ENCODE results near the gene EIF5AL1. TPM values are rescaled to one million over a fixed set of nuclear protein-coding genes. Genes with fewer than 3 reads are reported as not detected.
"Not testable (repeated sequence)": the region's sequence is repeated elsewhere in the genome, so short reads cannot be mapped to it uniquely, and the experiment has no call there.

EIF5AL1 gene
- total and polyA plus RNA-seq, 2 donors (not counting 1 experiment from before 2014, with no cell fraction given), result 0.33 to 2.0 TPM

DNA sequence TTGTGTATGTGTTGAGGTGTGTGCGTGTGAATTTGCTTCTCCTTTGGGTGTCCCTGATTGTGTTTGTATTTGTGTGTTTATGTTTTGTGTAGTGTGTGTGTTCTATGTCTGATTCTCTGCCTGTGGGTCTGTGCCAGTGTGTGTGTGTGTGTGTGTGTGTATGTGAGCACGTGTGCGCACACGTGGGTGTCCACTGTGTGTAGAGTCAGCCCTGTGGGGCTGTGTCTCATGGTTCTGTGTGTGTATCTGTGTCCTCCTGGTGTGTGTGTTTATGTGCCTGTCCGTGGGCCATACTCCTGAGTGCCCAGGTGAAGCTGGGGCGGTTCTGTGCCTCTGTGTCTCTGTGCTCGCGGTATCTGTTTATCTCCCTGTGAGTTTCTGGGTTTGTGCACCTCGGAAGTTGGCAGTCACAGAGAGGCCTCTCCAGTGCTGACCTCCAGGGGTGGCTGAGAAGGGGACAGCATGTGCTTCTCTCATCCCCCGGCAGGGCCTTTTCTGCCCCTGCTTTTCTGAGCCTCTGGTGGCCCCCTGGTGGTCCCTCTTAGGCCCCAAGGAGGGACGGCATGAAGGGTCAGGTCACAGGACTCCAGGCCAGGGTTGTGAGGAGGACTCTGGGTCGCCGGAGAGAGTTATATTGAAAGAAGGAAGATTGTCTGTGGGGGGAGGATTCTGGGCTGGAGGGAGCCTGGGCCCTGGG is 11.0 kb downstream of the EIF5AL1 start:
- H3K4me2 ChIP-seq (ENCODE audit: extremely low read depth, insufficient read depth, low read length); H3K36me3 ChIP-seq (ENCODE audit: control insufficient read depth, insufficient read depth, low read length); H3K9me3 ChIP-seq (ENCODE audit: control insufficient read depth, insufficient read depth, low read depth, low read length); H3K9ac ChIP-seq (ENCODE audit: insufficient read depth, low read length); H3K79me2 ChIP-seq (ENCODE audit: control insufficient read depth, insufficient read depth, low read length); H3K4me1 ChIP-seq (ENCODE audit: control insufficient read depth, extremely low read depth, insufficient read depth, low read length); DNase-seq (ENCODE audit: low read depth in 2 of 2); H4K20me1 ChIP-seq (ENCODE audit: control insufficient read depth, extremely low read depth, insufficient read depth, low read length); H2AFZ ChIP-seq (ENCODE audit: low read length); H3K27me3 ChIP-seq (ENCODE audit: control insufficient read depth, insufficient read depth, low read length); H3K27ac ChIP-seq (ENCODE audit: insufficient read depth, low read length); H3K4me3 ChIP-seq (replicated peaks in 1 of 4; ENCODE audit: control extremely low read depth in 1 of 4, insufficient read depth in 1 of 4, low read depth in 3 of 4, low read length in 4 of 4): not testable (repeated sequence)

DNA sequence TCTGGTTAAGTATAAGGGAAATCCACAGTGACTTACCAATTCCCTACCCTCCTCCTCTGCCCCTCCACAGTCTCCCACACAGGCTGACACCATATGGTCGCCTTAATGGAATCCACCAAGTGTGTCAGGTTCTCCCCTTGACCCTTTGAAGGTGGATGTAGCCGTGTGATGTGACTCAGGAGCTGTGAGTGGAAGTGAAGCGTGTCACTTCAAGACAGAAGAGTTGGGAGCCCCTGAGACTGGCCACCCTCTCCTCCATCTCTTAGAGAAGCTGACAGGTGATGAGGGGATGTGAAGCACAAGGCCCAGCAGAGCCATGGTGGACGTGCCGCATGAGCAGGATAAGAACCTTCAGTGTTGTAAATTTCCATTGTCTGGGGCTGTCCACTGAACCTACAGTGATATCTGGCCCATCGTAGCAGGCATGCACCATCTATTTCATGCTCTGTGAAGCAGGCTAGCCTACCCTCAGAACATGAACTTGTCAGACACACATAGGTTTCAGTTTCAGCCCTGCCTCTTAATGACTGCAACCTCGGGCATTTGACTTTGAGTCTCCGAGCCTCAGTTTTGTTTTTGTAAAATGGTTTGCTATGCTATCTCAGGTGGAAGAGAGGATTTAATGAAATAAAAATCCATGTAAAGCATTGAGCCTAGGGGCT is 12.8 kb downstream of the EIF5AL1 start:
- not testable (repeated sequence) for H3K36me3 ChIP-seq (ENCODE audit: control insufficient read depth, insufficient read depth, low read length)

DNA sequence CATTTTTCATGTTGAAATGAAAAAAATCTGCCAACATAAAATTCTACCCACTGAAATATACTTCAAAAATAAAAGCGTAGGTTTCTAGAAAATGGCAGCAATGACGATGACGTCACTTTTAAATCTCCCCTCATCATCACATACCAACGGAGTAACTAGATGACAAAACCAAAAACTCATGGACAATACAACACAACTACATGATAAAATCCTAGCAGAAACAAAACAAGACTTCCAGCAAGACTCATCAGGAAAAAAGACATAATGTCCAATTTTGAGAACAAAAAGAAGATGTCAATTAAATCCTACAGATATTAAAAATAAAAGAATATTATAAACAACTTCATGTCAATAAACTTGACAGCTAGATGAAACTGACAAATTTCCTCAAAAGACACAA is 15.9 kb downstream of the EIF5AL1 start:
- not testable (repeated sequence) for H3K79me2 ChIP-seq (ENCODE audit: control insufficient read depth, insufficient read depth, low read length); H3K9me3 ChIP-seq (ENCODE audit: control insufficient read depth, insufficient read depth, low read depth, low read length); H2AFZ ChIP-seq (ENCODE audit: low read length); H3K4me1 ChIP-seq (ENCODE audit: control insufficient read depth, extremely low read depth, insufficient read depth, low read length); H4K20me1 ChIP-seq (ENCODE audit: control insufficient read depth, extremely low read depth, insufficient read depth, low read length); H3K9ac ChIP-seq (ENCODE audit: insufficient read depth, low read length); H3K4me3 ChIP-seq (replicated peaks in 1 of 4; ENCODE audit: control extremely low read depth in 1 of 4, insufficient read depth in 1 of 4, low read depth in 3 of 4, low read length in 4 of 4); H3K27me3 ChIP-seq (ENCODE audit: control insufficient read depth, insufficient read depth, low read length); H3K36me3 ChIP-seq (ENCODE audit: control insufficient read depth, insufficient read depth, low read length); H3K4me2 ChIP-seq (ENCODE audit: extremely low read depth, insufficient read depth, low read length); DNase-seq (ENCODE audit: low read depth in 2 of 2); H3K27ac ChIP-seq (ENCODE audit: insufficient read depth, low read length)

More for the DNA sequence above, 12.8 kb downstream of the EIF5AL1 start:
- DNase-seq (ENCODE audit: low read depth in 2 of 2); H3K4me3 ChIP-seq (replicated peaks in 1 of 4; ENCODE audit: control extremely low read depth in 1 of 4, insufficient read depth in 1 of 4, low read depth in 3 of 4, low read length in 4 of 4); H3K79me2 ChIP-seq (ENCODE audit: control insufficient read depth, insufficient read depth, low read length); H3K4me1 ChIP-seq (ENCODE audit: control insufficient read depth, extremely low read depth, insufficient read depth, low read length); H3K4me2 ChIP-seq (ENCODE audit: extremely low read depth, insufficient read depth, low read length); H3K9ac ChIP-seq (ENCODE audit: insufficient read depth, low read length); H3K27ac ChIP-seq (ENCODE audit: insufficient read depth, low read length); H3K27me3 ChIP-seq (ENCODE audit: control insufficient read depth, insufficient read depth, low read length); H4K20me1 ChIP-seq (ENCODE audit: control insufficient read depth, extremely low read depth, insufficient read depth, low read length); H3K9me3 ChIP-seq (ENCODE audit: control insufficient read depth, insufficient read depth, low read depth, low read length); H2AFZ ChIP-seq (ENCODE audit: low read length): not testable (repeated sequence)

DNA sequence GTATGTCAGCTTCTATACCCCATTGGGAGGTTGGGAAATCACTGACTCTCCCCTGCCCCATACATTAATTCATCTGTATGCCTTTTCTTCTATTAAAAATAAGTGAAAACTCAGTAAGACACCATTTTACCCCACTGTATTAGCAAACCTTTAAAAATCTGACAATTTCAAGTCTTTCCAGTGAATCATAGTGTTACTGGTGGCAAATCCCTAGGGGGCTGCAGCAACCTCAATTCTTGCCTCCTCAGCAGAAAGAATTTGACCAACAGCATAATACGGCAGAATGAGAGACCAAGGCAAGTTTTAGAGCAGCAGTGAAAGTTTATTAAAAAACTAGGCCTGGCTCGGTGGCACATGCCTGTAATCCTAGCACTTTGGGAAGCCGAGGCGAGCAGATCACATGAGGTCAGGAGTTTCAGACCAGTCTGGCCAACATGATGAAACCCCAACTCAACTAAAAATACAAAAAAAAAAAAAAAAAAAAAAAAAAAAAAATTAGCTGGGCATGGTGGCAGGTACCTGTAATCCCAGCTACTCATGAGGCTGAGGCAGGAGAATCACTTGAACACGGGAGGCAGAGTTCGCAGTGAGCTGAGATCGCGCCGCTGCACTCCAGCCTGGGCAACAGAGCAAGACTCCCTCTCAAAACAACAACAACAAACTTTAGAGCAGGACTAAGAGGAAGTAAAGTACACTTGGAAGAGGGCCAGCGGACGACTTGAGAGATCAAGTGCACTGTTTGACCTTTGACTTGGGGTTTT is 21.0 kb downstream of the EIF5AL1 start:
- H3K9me3 ChIP-seq (ENCODE audit: control insufficient read depth, insufficient read depth, low read depth, low read length); H2AFZ ChIP-seq (ENCODE audit: low read length); H3K4me3 ChIP-seq (replicated peaks in 1 of 4; ENCODE audit: control extremely low read depth in 1 of 4, insufficient read depth in 1 of 4, low read depth in 3 of 4, low read length in 4 of 4); H4K20me1 ChIP-seq (ENCODE audit: control insufficient read depth, extremely low read depth, insufficient read depth, low read length); H3K9ac ChIP-seq (ENCODE audit: insufficient read depth, low read length); H3K27me3 ChIP-seq (ENCODE audit: control insufficient read depth, insufficient read depth, low read length); H3K79me2 ChIP-seq (ENCODE audit: control insufficient read depth, insufficient read depth, low read length); H3K4me1 ChIP-seq (ENCODE audit: control insufficient read depth, extremely low read depth, insufficient read depth, low read length); DNase-seq (ENCODE audit: low read depth in 2 of 2); H3K27ac ChIP-seq (ENCODE audit: insufficient read depth, low read length); H3K36me3 ChIP-seq (ENCODE audit: control insufficient read depth, insufficient read depth, low read length); H3K4me2 ChIP-seq (ENCODE audit: extremely low read depth, insufficient read depth, low read length): not testable (repeated sequence)

DNA sequence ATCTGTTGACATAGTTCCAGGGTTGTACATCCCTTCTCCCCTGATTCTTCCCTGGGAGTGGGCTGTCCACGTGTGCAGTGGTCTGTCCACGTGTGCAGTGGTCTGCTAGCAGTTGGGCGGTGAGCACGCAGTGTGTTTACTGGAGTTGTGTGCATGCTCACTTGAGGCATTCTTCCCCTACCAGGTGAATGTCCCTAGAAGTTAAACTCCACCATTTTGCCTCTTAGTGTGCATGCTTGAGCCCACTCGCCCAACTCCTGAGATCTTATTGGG is 21.5 kb downstream of the EIF5AL1 start:
- H3K36me3 ChIP-seq (ENCODE audit: control insufficient read depth, insufficient read depth, low read length); H3K4me2 ChIP-seq (ENCODE audit: extremely low read depth, insufficient read depth, low read length); H3K9ac ChIP-seq (ENCODE audit: insufficient read depth, low read length); H3K4me3 ChIP-seq (replicated peaks in 1 of 4; ENCODE audit: control extremely low read depth in 1 of 4, insufficient read depth in 1 of 4, low read depth in 3 of 4, low read length in 4 of 4); H3K27ac ChIP-seq (ENCODE audit: insufficient read depth, low read length); H3K27me3 ChIP-seq (ENCODE audit: control insufficient read depth, insufficient read depth, low read length); H3K4me1 ChIP-seq (ENCODE audit: control insufficient read depth, extremely low read depth, insufficient read depth, low read length); H3K79me2 ChIP-seq (ENCODE audit: control insufficient read depth, insufficient read depth, low read length); H3K9me3 ChIP-seq (ENCODE audit: control insufficient read depth, insufficient read depth, low read depth, low read length); H2AFZ ChIP-seq (ENCODE audit: low read length); DNase-seq (ENCODE audit: low read depth in 2 of 2); H4K20me1 ChIP-seq (ENCODE audit: control insufficient read depth, extremely low read depth, insufficient read depth, low read length): not testable (repeated sequence)

DNA sequence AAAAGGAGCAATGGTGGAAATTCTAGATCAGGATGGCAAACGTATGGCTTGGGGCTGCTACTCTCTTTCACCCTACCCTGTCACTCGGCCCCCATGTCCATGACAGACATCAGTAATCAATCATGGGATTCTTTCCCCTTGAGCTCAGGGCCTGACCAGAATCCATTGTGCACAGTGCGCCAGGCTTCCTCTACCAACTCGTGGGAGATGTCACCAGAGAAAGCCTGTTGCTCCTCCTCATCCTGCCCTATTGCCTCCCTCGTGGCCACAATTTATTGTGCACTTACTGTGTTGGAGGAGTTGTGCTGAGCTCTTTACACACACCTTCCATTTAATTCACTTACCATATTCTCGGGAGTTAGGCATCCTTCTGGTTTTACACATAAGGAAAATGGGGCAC is 26.0 kb downstream of the EIF5AL1 start:
- H3K27ac ChIP-seq (ENCODE audit: insufficient read depth, low read length); H3K79me2 ChIP-seq (ENCODE audit: control insufficient read depth, insufficient read depth, low read length); H4K20me1 ChIP-seq (ENCODE audit: control insufficient read depth, extremely low read depth, insufficient read depth, low read length); H3K4me3 ChIP-seq (replicated peaks in 1 of 4; ENCODE audit: control extremely low read depth in 1 of 4, insufficient read depth in 1 of 4, low read depth in 3 of 4, low read length in 4 of 4); H3K4me2 ChIP-seq (ENCODE audit: extremely low read depth, insufficient read depth, low read length); H2AFZ ChIP-seq (ENCODE audit: low read length); H3K4me1 ChIP-seq (ENCODE audit: control insufficient read depth, extremely low read depth, insufficient read depth, low read length); H3K9me3 ChIP-seq (ENCODE audit: control insufficient read depth, insufficient read depth, low read depth, low read length); DNase-seq (ENCODE audit: low read depth in 2 of 2); H3K36me3 ChIP-seq (ENCODE audit: control insufficient read depth, insufficient read depth, low read length); H3K27me3 ChIP-seq (ENCODE audit: control insufficient read depth, insufficient read depth, low read length); H3K9ac ChIP-seq (ENCODE audit: insufficient read depth, low read length): not testable (repeated sequence)
